IMR-90 (cell line): ENCODE data around the gene APOBR. TPM values are rescaled to one million over a fixed set of nuclear protein-coding genes. Genes with fewer than 3 reads are reported as not detected.

ENCODE experiments used
- ATAC-seq: fragments of 200-7000 bp; cut with Tn5 transposase; 2 replicates; pipeline ENCODE4 v1.9.1; 2020; ENCODE audit warnings: low read depth, mild to moderate bottlenecking, moderate library complexity
- BruUV-seq: library from RNA; stranded (reverse); fragments of 400-500 nt; replicated peaks from 2 replicates; lab custom pipeline; 2021; lab: Mats Ljungman, UMichigan
- CTCF ChIA-PET: fragments of 300-600 bp; formaldehyde crosslinking; extraction: SDS; loops from one replicate; lab custom pipeline; 2021; ENCODE audit warnings: antibody characterized with exemption; lab: Yijun Ruan, JAX
- POLR2A ChIA-PET: fragments of 300-600 bp; sonication (Branson Sonifier 250); formaldehyde crosslinking; loops from one replicate; lab custom pipeline; 2022; ENCODE audit warnings: antibody characterized with exemption; ENCODE audit not compliant: unreplicated experiment; lab: Charles Lee
- DNase-seq: peaks from one replicate; pipeline ENCODE4 v3.0.0; 2013
- H2AFZ ChIP-seq: replicated peaks from 2 replicates; pipeline ENCODE3; 2013; ENCODE audit warnings: low read length, mild to moderate bottlenecking; ENCODE audit not compliant: poor library complexity
- H2AK5ac ChIP-seq: 2 replicates; pipeline ENCODE4 v1.6.1; 2013; ENCODE audit warnings: low read depth, low read length, inconsistent platforms
- H2AK9ac ChIP-seq: replicated peaks from 2 replicates; pipeline ENCODE3; 2013; ENCODE audit warnings: mild to moderate bottlenecking, low read depth, low read length, moderate library complexity; ENCODE audit not compliant: poor library complexity
- H2BK120ac ChIP-seq: 2 replicates; pipeline ENCODE4 v1.6.1; 2013; ENCODE audit warnings: low read depth, low read length, inconsistent platforms
- H2BK15ac ChIP-seq: 3 replicates; pipeline ENCODE4 v1.6.1; 2013; ENCODE audit warnings: low read depth, low read length, inconsistent platforms
- H2BK20ac ChIP-seq: 2 replicates; pipeline ENCODE4 v1.6.1; 2013; ENCODE audit warnings: low read depth, mild to moderate bottlenecking, inconsistent platforms, low read length, moderate library complexity
- H2BK5ac ChIP-seq: 2 replicates; pipeline ENCODE4 v1.6.1; 2013; ENCODE audit warnings: mild to moderate bottlenecking, low read depth, low read length, inconsistent platforms; ENCODE audit not compliant: poor library complexity, severe bottlenecking
- H3K14ac ChIP-seq: replicated peaks from 2 replicates; pipeline ENCODE4 v1.6.1; 2013; ENCODE audit warnings: low read depth, low read length, inconsistent platforms
- H3K18ac ChIP-seq: 2 replicates; pipeline ENCODE4 v1.6.1; 2013; ENCODE audit warnings: low read depth, low read length, control low read depth
- H3K23ac ChIP-seq: 2 replicates; pipeline ENCODE4 v1.6.1; 2013; ENCODE audit warnings: low read depth, low read length, inconsistent platforms
- H3K27ac ChIP-seq: 2 replicates; pipeline ENCODE4 v1.5.1; 2013; ENCODE audit warnings: mild to moderate bottlenecking, control low read depth, low read length; ENCODE audit not compliant: insufficient read depth
- H3K27me3 ChIP-seq: 2 replicates; pipeline ENCODE4 v1.6.1; 2013; ENCODE audit warnings: low read length; ENCODE audit not compliant: control insufficient read depth, insufficient read depth
- H3K36me3 ChIP-seq: 2 replicates; pipeline ENCODE4 v1.6.1; 2013; ENCODE audit warnings: low read length, mixed read lengths; ENCODE audit not compliant: control insufficient read depth, insufficient read depth
- H3K4ac ChIP-seq: 2 replicates; pipeline ENCODE4 v1.6.1; 2013; ENCODE audit warnings: low read depth, low read length, inconsistent platforms
- H3K4me1 ChIP-seq: 2 replicates; pipeline ENCODE4 v1.6.1; 2013; ENCODE audit warnings: low read length, mixed read lengths; ENCODE audit not compliant: control insufficient read depth, insufficient read depth
- H3K4me2 ChIP-seq: 2 replicates; pipeline ENCODE4 v1.6.1; 2013; ENCODE audit warnings: low read depth, mild to moderate bottlenecking, control low read depth, low read length, moderate library complexity
- H3K4me3 ChIP-seq: 2 replicates; pipeline ENCODE4 v1.5.1; 2013; ENCODE audit warnings: low read depth, mild to moderate bottlenecking, control low read depth, low read length, moderate library complexity; ENCODE audit not compliant: insufficient read depth
- H3K56ac ChIP-seq: 2 replicates; pipeline ENCODE4 v1.6.1; 2013; ENCODE audit warnings: low read length, inconsistent platforms; ENCODE audit not compliant: insufficient read depth; ENCODE audit errors: extremely low read depth
- H3K79me1 ChIP-seq, 2 experiments: 2 replicates each; pipeline ENCODE4 v1.6.1; 2013; ENCODE audit warnings: low read length in 2 of 2, inconsistent platforms in 1 of 2, low read depth in 1 of 2
- H3K9ac ChIP-seq: 2 replicates; pipeline ENCODE4 v1.6.1; 2013; ENCODE audit warnings: low read depth, low read length, control low read depth
- H3K9me1 ChIP-seq: 2 replicates; pipeline ENCODE4 v1.6.1; 2013; ENCODE audit warnings: low read length, inconsistent platforms; ENCODE audit not compliant: insufficient read depth
- H3K9me3 ChIP-seq: 2 replicates; pipeline ENCODE4 v1.6.1; 2013; ENCODE audit warnings: low read length; ENCODE audit not compliant: control insufficient read depth, insufficient read depth
- H4K20me1 ChIP-seq: 2 replicates; pipeline ENCODE4 v1.6.1; 2013; ENCODE audit warnings: low read length, inconsistent platforms; ENCODE audit not compliant: insufficient read depth
- H4K5ac ChIP-seq: 2 replicates; pipeline ENCODE4 v1.6.1; 2013; ENCODE audit warnings: mild to moderate bottlenecking, low read depth, low read length, control low read depth
- H4K8ac ChIP-seq, 2 experiments: 2 replicates each; pipeline ENCODE4 v1.6.1; 2013; ENCODE audit warnings: low read depth in 2 of 2, low read length in 2 of 2, control low read depth in 1 of 2, inconsistent platforms in 1 of 2
- H4K91ac ChIP-seq: 2 replicates; pipeline ENCODE4 v1.6.1; 2013; ENCODE audit warnings: low read depth, low read length, inconsistent platforms; ENCODE audit not compliant: insufficient read depth
- CEBPB ChIP-seq: IDR thresholded peaks from 2 replicates; pipeline ENCODE4 v1.6.1; 2012; ENCODE audit warnings: low read depth, low read length, improper control_type of control experiment
- CHD1 ChIP-seq: IDR thresholded peaks from 2 replicates; pipeline ENCODE4 v1.6.1; 2012; ENCODE audit warnings: low read depth, low read length, improper control_type of control experiment
- FOS ChIP-seq: fragments of 150-350 bp; IDR thresholded peaks from 2 replicates; pipeline ENCODE4 v1.6.1; 2016; ENCODE audit warnings: low read depth, low read length
- MAFK ChIP-seq: IDR thresholded peaks from 2 replicates; pipeline ENCODE4 v1.6.1; 2012; ENCODE audit warnings: low read depth, low read length, improper control_type of control experiment
- MXI1 ChIP-seq: IDR thresholded peaks from 2 replicates; pipeline ENCODE4 v1.6.1; 2012; ENCODE audit warnings: low read depth, mild to moderate bottlenecking, low read length, moderate library complexity, borderline replicate concordance
- NFE2L2 ChIP-seq: fragments of 150-350 bp; IDR thresholded peaks from 2 replicates; pipeline ENCODE4 v1.6.1; 2016; ENCODE audit warnings: low read depth, mild to moderate bottlenecking, low read length
- RAD21 ChIP-seq: IDR thresholded peaks from 2 replicates; pipeline ENCODE4 v1.6.1; 2012; ENCODE audit warnings: low read length, improper control_type of control experiment
- RCOR1 ChIP-seq: IDR thresholded peaks from 2 replicates; pipeline ENCODE4 v1.6.1; 2012; ENCODE audit warnings: mild to moderate bottlenecking, low read length, improper control_type of control experiment; ENCODE audit not compliant: insufficient replicate concordance
- SMC3 ChIP-seq: fragments of 150-350 bp; IDR thresholded peaks from 2 replicates; pipeline ENCODE4 v1.6.1; 2016; ENCODE audit warnings: low read depth, mild to moderate bottlenecking, antibody characterized with exemption, low read length, moderate library complexity
- WGBS, 2 experiments: methylation state at CpG; one replicate each; pipeline versions ENCODE4 v1.1.5 to v1.1.7; 2013; ENCODE audit warnings: missing lambda C conversion rate in 2 of 2; ENCODE audit not compliant: insufficient read length in 1 of 2; ENCODE audit errors: extremely low coverage in 2 of 2; 5-methylcytosine and 5-hydroxymethylcytosine counted together
- dilution Hi-C: fragments of 300-500 bp; cut with HindIII; formaldehyde crosslinking; loops from one replicate; pipeline ENCODE4 v1.14.3; 2018; ENCODE audit warnings: low sequenced_read_pairs; ENCODE audit not compliant: unreplicated experiment
- in situ Hi-C: fragments of 300-500 bp; cut with MboI; formaldehyde crosslinking; loops from 3 replicates; pipeline ENCODE4 v1.14.3; 2019; ENCODE audit warnings: low sequenced_read_pairs, inconsistent platforms, mixed read lengths
- intact Hi-C: fragments of 100-400 bp; cut with micrococcal nuclease; formaldehyde crosslinking; loops from 2 replicates; pipeline ENCODE4 v1.10.0; 2022
- polyA plus RNA-seq, 3 experiments: library from polyadenylated mRNA; depleted of rRNA; stranded (reverse); fragments of >200 nt; gene quantifications; 2 replicates each; pipeline ENCODE4 v1.2.3, GENCODE V29; 2012; ENCODE audit warnings: low replicate concordance in 1 of 3
- total RNA-seq: library from RNA; depleted of rRNA; stranded (reverse); fragments of >200 nt; gene quantifications from 2 replicates; pipeline ENCODE4 v1.2.3, GENCODE V29; 2012
- TF ChIP-seq, protein P1 (sequence below): fragments of 150-350 bp; IDR thresholded peaks from 2 replicates; pipeline ENCODE4 v1.6.1; 2017; ENCODE audit warnings: mild to moderate bottlenecking, antibody characterized with exemption, low read length, low read depth

The APOBR gene
- total and polyA plus RNA-seq, 2 of the 4 experiments (the other 2 are of a cell fraction): not detected

DNA sequence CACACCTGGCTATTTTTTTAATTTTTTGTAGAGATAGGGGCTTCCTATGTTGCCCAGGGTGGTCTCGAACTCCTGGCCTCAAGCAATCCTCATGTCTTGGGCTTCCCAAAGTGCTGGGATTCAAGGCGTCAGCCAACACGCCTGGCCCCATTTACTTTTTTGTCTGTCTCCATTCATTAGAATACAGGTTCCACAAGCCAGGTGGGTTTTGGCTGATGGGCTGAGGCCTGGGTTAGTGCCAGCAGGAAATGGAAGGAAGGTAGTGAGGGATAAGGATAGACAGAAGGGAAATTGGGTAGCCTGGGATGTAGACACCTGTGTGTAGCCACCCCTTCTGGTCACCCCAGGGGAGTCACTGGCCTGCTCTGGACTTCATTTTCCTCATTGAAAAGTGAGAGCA lies 16.6 kb downstream of the APOBR start:
- no peak for DNase-seq
- no peak overlapping the region for H2AFZ ChIP-seq

More for the DNA sequence above, 16.6 kb downstream of the APOBR start:
- H3K56ac ChIP-seq: no peak overlapping the region
- in situ Hi-C loops: no loop called here
- no peaks in the 10 kb centered on the region for H3K9me3 ChIP-seq
- peaks cover 9% of the 10 kb centered on the region; the same call in 1 of the 2 replicates for H3K27me3 ChIP-seq
- no peak overlapping the region for H2BK120ac ChIP-seq
- no peak for ATAC-seq
- ChIA-PET CTCF (no interaction called here), POLR2A (no interaction called here)
- dilution Hi-C loops: no loop called here
- H2BK20ac ChIP-seq: no peak overlapping the region
- no peak overlapping the region for H4K5ac ChIP-seq
- no peak overlapping the region for H3K4me3 ChIP-seq
- no peaks in the 10 kb centered on the region for H3K9me1 ChIP-seq
- H3K18ac ChIP-seq: no peak overlapping the region
- H3K36me3 ChIP-seq: no peaks in the 10 kb centered on the region
- H4K20me1 ChIP-seq: no peaks in the 10 kb centered on the region
- intact Hi-C loops: no loop called here
- no peak overlapping the region for H3K4ac ChIP-seq
- no peak overlapping the region for H3K23ac ChIP-seq
- no CpG with 5 or more reads among the region's 3 CpGs for WGBS, 2 experiments
- H3K79me1 ChIP-seq: no peaks in the 10 kb centered on the region
- H3K9ac ChIP-seq: no peak overlapping the region
- H2BK15ac ChIP-seq: no peak overlapping the region
- H3K4me1 ChIP-seq: no peaks in the 10 kb centered on the region
- H2AK9ac ChIP-seq: no peak overlapping the region
- no peak overlapping the region for H2AK5ac ChIP-seq
- BruUV-seq: no TSS peak
- no peak overlapping the region for H2BK5ac ChIP-seq
- no peak overlapping the region for H3K4me2 ChIP-seq
- no peak overlapping the region for H3K14ac ChIP-seq
- no peak overlapping the region for H4K91ac ChIP-seq
- TF ChIP-seq RCOR1 (no peak), FOS (no peak), NFE2L2 (no peak), CHD1 (no peak), SMC3 (no peak), RAD21 (no peak), MXI1 (no peak), CEBPB (no peak), MAFK (no peak)
- TF ChIP-seq, protein P1, sequence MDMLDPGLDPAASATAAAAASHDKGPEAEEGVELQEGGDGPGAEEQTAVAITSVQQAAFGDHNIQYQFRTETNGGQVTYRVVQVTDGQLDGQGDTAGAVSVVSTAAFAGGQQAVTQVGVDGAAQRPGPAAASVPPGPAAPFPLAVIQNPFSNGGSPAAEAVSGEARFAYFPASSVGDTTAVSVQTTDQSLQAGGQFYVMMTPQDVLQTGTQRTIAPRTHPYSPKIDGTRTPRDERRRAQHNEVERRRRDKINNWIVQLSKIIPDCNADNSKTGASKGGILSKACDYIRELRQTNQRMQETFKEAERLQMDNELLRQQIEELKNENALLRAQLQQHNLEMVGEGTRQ: no peak
- H3K27ac ChIP-seq: no peak overlapping the region
- no peak overlapping the region for H4K8ac ChIP-seq
